SW480 (cell line): ENCODE results near the gene MYBPHL.

Source experiments
- DNase-seq: peaks from one replicate; pipeline ENCODE4 v3.0.0-alpha.2; 2016; ENCODE audit warnings: low spot score

Gene MYBPHL

GRCh38 chr1:109306832-109307273, at the start of gene MYBPHL:
Gene MYBPHL, minus strand, starts transcription at chr1:109307011. Its CDS starts 20 bp downstream, at chr1:109306991.
- DNase-seq: no peak

GRCh38 chr1:109356505-109356904, 49.7 kb upstream of the MYBPHL start:
- no peak for DNase-seq

GRCh38 chr1:109354929-109355328, 48.1 kb upstream of the MYBPHL start:
- no peak for DNase-seq

GRCh38 chr1:109351457-109351856, 44.6 kb upstream of the MYBPHL start:
- DNase-seq: no peak

- no peak for DNase-seq
Measured at GRCh38 chr1:109350655-109351054, 43.8 kb upstream of the MYBPHL start.

GRCh38 chr1:109350182-109350581, 43.4 kb upstream of the MYBPHL start:
- no peak for DNase-seq

- no peak for DNase-seq
Measured at GRCh38 chr1:109347511-109347910, 40.7 kb upstream of the MYBPHL start.

GRCh38 chr1:109341944-109342930, 35.4 kb upstream of the MYBPHL start:
- DNase-seq: no peak

GRCh38 chr1:109338608-109339007, 31.8 kb upstream of the MYBPHL start:
- no peak for DNase-seq

GRCh38 chr1:109338091-109338490, 31.3 kb upstream of the MYBPHL start:
- no peak for DNase-seq

GRCh38 chr1:109335091-109335490, 28.3 kb upstream of the MYBPHL start:
- no peak for DNase-seq

GRCh38 chr1:109331113-109331512, 24.3 kb upstream of the MYBPHL start:
- no peak for DNase-seq

GRCh38 chr1:109327285-109327684, 20.5 kb upstream of the MYBPHL start:
- DNase-seq: no peak

- no peak for DNase-seq
Measured at GRCh38 chr1:109322974-109323373, 16.2 kb upstream of the MYBPHL start.

- DNase-seq: no peak
Measured at GRCh38 chr1:109319114-109319513, 12.3 kb upstream of the MYBPHL start.

- DNase-seq: no peak
Measured at GRCh38 chr1:109316506-109316905, 9.7 kb upstream of the MYBPHL start.

GRCh38 chr1:109315288-109315687, 8.5 kb upstream of the MYBPHL start:
- no peak for DNase-seq

- no peak for DNase-seq
Measured at GRCh38 chr1:109314795-109315194, 8.0 kb upstream of the MYBPHL start.

- DNase-seq: no peak
Measured at GRCh38 chr1:109312978-109313775, 6.4 kb upstream of the MYBPHL start.

GRCh38 chr1:109312246-109312645, 5.4 kb upstream of the MYBPHL start:
- no peak for DNase-seq

- no peak for DNase-seq
Measured at GRCh38 chr1:109309347-109309746, 2.5 kb upstream of the MYBPHL start.

GRCh38 chr1:109307274-109308021, 637 bp upstream of the MYBPHL start:
- DNase-seq: no peak
